Breast epithelium (tissue), 4 donors: ENCODE measurements around the gene PRSS50. TPM values are rescaled to one million over a fixed set of nuclear protein-coding genes. Genes with fewer than 3 reads are reported as not detected.

Experiments
- DNase-seq, 2 donors: peaks; one replicate each; pipeline ENCODE4 v3.0.0-alpha.2; 2019; ENCODE audit warnings: low spot score in 2 of 2
- H3K27ac ChIP-seq, 2 donors: fragments of 200-600 bp; sonication (generic) in 1 of 2; one replicate each; pipeline ENCODE4 v1.5.1; 2016 to 2019; ENCODE audit warnings: mild to moderate bottlenecking in 1 of 2
- H3K27me3 ChIP-seq, 2 donors: fragments of 200-600 bp; sonication (generic) in 1 of 2; one replicate each; pipeline versions ENCODE4 v1.5.1 to v1.6.0; 2017 to 2019; ENCODE audit warnings: control low read depth in 1 of 2, mild to moderate bottlenecking in 1 of 2
- H3K36me3 ChIP-seq: fragments of 200-600 bp; one replicate; pipeline ENCODE4 v1.5.1; 2019
- H3K4me1 ChIP-seq, 2 donors: fragments of 200-600 bp; sonication (generic); one replicate each; pipeline ENCODE4 v1.5.1; 2016 to 2019; ENCODE audit warnings: control low read depth in 1 of 2
- H3K4me3 ChIP-seq, 3 donors: fragments of 200-600 bp; sonication (generic); 1 replicate in 2 of 3; 2 replicates in 1 of 3; pipeline ENCODE4 v1.5.1; 2016 to 2019; ENCODE audit warnings: mild to moderate bottlenecking in 3 of 3, moderate library complexity in 2 of 3
- H3K9me3 ChIP-seq, 2 donors: fragments of 200-600 bp; sonication (generic) in 1 of 2; one replicate each; pipeline ENCODE4 v1.5.1; 2016 to 2019; ENCODE audit warnings: control low read depth in 1 of 2
- CTCF ChIP-seq, 3 donors: fragments of 450-650 bp; IDR thresholded peaks; one replicate each; pipeline ENCODE4 v1.5.1; 2016 to 2017; ENCODE audit warnings: antibody characterized with exemption in 3 of 3, mild to moderate bottlenecking in 3 of 3, moderate library complexity in 3 of 3
- POLR2A ChIP-seq: fragments of 450-650 bp; IDR thresholded peaks from one replicate; pipeline ENCODE4 v1.6.1; 2016; ENCODE audit warnings: antibody characterized with exemption, mild to moderate bottlenecking, moderate library complexity
- POLR2AphosphoS5 ChIP-seq, 3 donors: sonication (generic); formaldehyde crosslinking; IDR thresholded peaks; one replicate each; pipeline ENCODE4 v1.6.1; 2017; ENCODE audit warnings: antibody characterized with exemption in 3 of 3
- intact Hi-C: fragments of 100-400 bp; cut with DNase I; formaldehyde crosslinking; loops from one replicate; pipeline ENCODE4 v1.15.1; 2023; ENCODE audit warnings: low total_unique reads
- total RNA-seq, 3 donors: library from RNA; depleted of rRNA; stranded (reverse); fragments of >200 nt; gene quantifications; one replicate each; pipeline ENCODE4 v1.1.0, GENCODE V29; 2016

Gene PRSS50
- total RNA-seq, 3 donors from 2014 or later, result 2.9 to 3.6 TPM; not detected in 1

GRCh38 chr3:46681856-46682540 is 35.7 kb downstream of the PRSS50 start:
- no peaks in the 10 kb centered on the region for H3K9me3 ChIP-seq

GRCh38 chr3:46681387-46681786 is 36.3 kb downstream of the PRSS50 start:
- Histone ChIP-seq H3K4me1 (no peaks in the 10 kb centered on the region), H3K4me3 (no peak overlapping the region), H3K27ac (no peak overlapping the region), H3K9me3 (no peaks in the 10 kb centered on the region), H3K36me3 (no peaks in the 10 kb centered on the region), H3K27me3 (no peaks in the 10 kb centered on the region)
- no peak for TF ChIP-seq CTCF (IDR thresholded peaks at IDR 0.05)
- no peak for TF ChIP-seq POLR2A
- no peak for TF ChIP-seq POLR2AphosphoS5 (IDR thresholded peaks at IDR 0.05)
- no peak for DNase-seq
- intact Hi-C loops, result no loop called here

More at GRCh38 chr3:46681856-46682540, 35.7 kb downstream of the PRSS50 start:
- no peaks in the 10 kb centered on the region for H3K4me1 ChIP-seq
- TF ChIP-seq POLR2A (no peak), CTCF (IDR thresholded peaks at IDR 0.05) (no peak), POLR2AphosphoS5 (IDR thresholded peaks at IDR 0.05) (no peak)
- no peak overlapping the region for H3K4me3 ChIP-seq
- intact Hi-C loops, result no loop called here
- H3K27ac ChIP-seq, result no peak overlapping the region
- DNase-seq, result no peak
- no peaks in the 10 kb centered on the region for H3K36me3 ChIP-seq
- H3K27me3 ChIP-seq, result no peaks in the 10 kb centered on the region

GRCh38 chr3:46680298-46680826 is 37.3 kb downstream of the PRSS50 start:
- DNase-seq, result no peak
- no peaks in the 10 kb centered on the region for H3K9me3 ChIP-seq
- TF ChIP-seq POLR2A (no peak), POLR2AphosphoS5 (IDR thresholded peaks at IDR 0.05) (no peak), CTCF (IDR thresholded peaks at IDR 0.05) (no peak)
- H3K27ac ChIP-seq, result no peak overlapping the region
- intact Hi-C loops, result no loop called here
- no peaks in the 10 kb centered on the region for H3K4me1 ChIP-seq
- H3K27me3 ChIP-seq, result no peaks in the 10 kb centered on the region
- no peaks in the 10 kb centered on the region for H3K36me3 ChIP-seq
- no peak overlapping the region for H3K4me3 ChIP-seq

GRCh38 chr3:46679681-46680080 is 38.0 kb downstream of the PRSS50 start:
- Histone ChIP-seq H3K27ac (no peak overlapping the region), H3K4me1 (no peaks in the 10 kb centered on the region), H3K9me3 (no peaks in the 10 kb centered on the region), H3K4me3 (no peak overlapping the region), H3K27me3 (no peaks in the 10 kb centered on the region), H3K36me3 (no peaks in the 10 kb centered on the region)
- no peak for DNase-seq
- no peak for TF ChIP-seq POLR2AphosphoS5 (IDR thresholded peaks at IDR 0.05)
- TF ChIP-seq CTCF (IDR thresholded peaks at IDR 0.05), result no peak
- TF ChIP-seq POLR2A, result no peak
- intact Hi-C loops, result no loop called here

GRCh38 chr3:46678280-46678679 is 39.4 kb downstream of the PRSS50 start:
- no peaks in the 10 kb centered on the region for H3K4me1 ChIP-seq
- H3K9me3 ChIP-seq, result no peaks in the 10 kb centered on the region
- no peak overlapping the region for H3K4me3 ChIP-seq
- TF ChIP-seq CTCF (IDR thresholded peaks at IDR 0.05) (no peak), POLR2AphosphoS5 (IDR thresholded peaks at IDR 0.05) (no peak), POLR2A (no peak)
- H3K27ac ChIP-seq, result no peak overlapping the region
- no peaks in the 10 kb centered on the region for H3K27me3 ChIP-seq
- no peak for DNase-seq
- H3K36me3 ChIP-seq, result no peaks in the 10 kb centered on the region
- intact Hi-C loops, result no loop called here
